ENCODE results near the gene LCAT. TPM values are rescaled to one million over a fixed set of nuclear protein-coding genes. Genes with fewer than 3 reads are reported as not detected.
"Not testable (repeated sequence)": the region's sequence is repeated elsewhere in the genome, so short reads cannot be mapped to it uniquely, and the experiment has no call there.

Gene LCAT
- total RNA-seq, 1 donor from 2014 or later = 73.8 TPM

- Mint-ChIP-seq H3K4me3 (no peak overlapping the region), H3K9me3 (no peaks in the 10 kb centered on the region), H3K36me3 (no peaks in the 10 kb centered on the region), H3K4me1 (no peaks in the 10 kb centered on the region), H3K27ac (no peak overlapping the region), H3K27me3 (ENCODE audit: low read depth) (peaks cover 2% of the 10 kb centered on the region)
- TF ChIP-seq CTCF (IDR thresholded peaks at IDR 0.05; ENCODE audit: unreplicated experiment) = no peak
- no peak for DNase-seq (ENCODE audit: low spot score in 2 of 2, unreplicated experiment in 2 of 2)
Measured at GRCh38 chr16:67977469-67978227, 33.7 kb upstream of the LCAT start.

- H3K4me1 Mint-ChIP-seq = no peaks in the 10 kb centered on the region
- no peak overlapping the region for H3K27ac Mint-ChIP-seq
- no peaks in the 10 kb centered on the region for H3K36me3 Mint-ChIP-seq
- H3K27me3 Mint-ChIP-seq (ENCODE audit: low read depth) = peaks cover 2% of the 10 kb centered on the region
- H3K9me3 Mint-ChIP-seq = no peaks in the 10 kb centered on the region
- no peak for TF ChIP-seq CTCF (IDR thresholded peaks at IDR 0.05; ENCODE audit: unreplicated experiment)
- DNase-seq (ENCODE audit: low spot score in 2 of 2, unreplicated experiment in 2 of 2) = no peak
- no peak overlapping the region for H3K4me3 Mint-ChIP-seq
Measured at GRCh38 chr16:67977005-67977404, 33.1 kb upstream of the LCAT start.

GRCh38 chr16:67976205-67976604, 32.3 kb upstream of the LCAT start:
- H3K9me3 Mint-ChIP-seq = no peaks in the 10 kb centered on the region
- H3K27me3 Mint-ChIP-seq (ENCODE audit: low read depth) = peaks cover 2% of the 10 kb centered on the region
- no peak overlapping the region for H3K4me3 Mint-ChIP-seq
- H3K27ac Mint-ChIP-seq = no peak overlapping the region
- TF ChIP-seq CTCF (IDR thresholded peaks at IDR 0.05; ENCODE audit: unreplicated experiment) = no peak
- no peaks in the 10 kb centered on the region for H3K36me3 Mint-ChIP-seq
- H3K4me1 Mint-ChIP-seq = no peaks in the 10 kb centered on the region
- no peak for DNase-seq (ENCODE audit: low spot score in 2 of 2, unreplicated experiment in 2 of 2)

- Mint-ChIP-seq H3K9me3 (no peaks in the 10 kb centered on the region), H3K4me1 (no peaks in the 10 kb centered on the region), H3K4me3 (no peak overlapping the region), H3K27me3 (ENCODE audit: low read depth) (peaks cover 2% of the 10 kb centered on the region), H3K36me3 (no peaks in the 10 kb centered on the region), H3K27ac (no peak overlapping the region)
- no peak for TF ChIP-seq CTCF (IDR thresholded peaks at IDR 0.05; ENCODE audit: unreplicated experiment)
- no peak for DNase-seq (ENCODE audit: low spot score in 2 of 2, unreplicated experiment in 2 of 2)
Measured at GRCh38 chr16:67975321-67976105, 31.6 kb upstream of the LCAT start.

- H3K4me1 Mint-ChIP-seq; H3K27ac Mint-ChIP-seq; DNase-seq (ENCODE audit: low spot score in 2 of 2, unreplicated experiment in 2 of 2); H3K9me3 Mint-ChIP-seq; H3K4me3 Mint-ChIP-seq; H3K36me3 Mint-ChIP-seq; H3K27me3 Mint-ChIP-seq (ENCODE audit: low read depth): not testable (repeated sequence)
Measured at GRCh38 chr16:67972285-67972684, 28.4 kb upstream of the LCAT start.

GRCh38 chr16:67971111-67971510, 27.2 kb upstream of the LCAT start:
- no peak for DNase-seq (ENCODE audit: low spot score in 2 of 2, unreplicated experiment in 2 of 2)
- Mint-ChIP-seq H3K4me3 (no peak overlapping the region), H3K9me3 (no peaks in the 10 kb centered on the region), H3K27ac (no peak overlapping the region), H3K4me1 (peaks cover 20% of the 10 kb centered on the region), H3K27me3 (ENCODE audit: low read depth) (no peaks in the 10 kb centered on the region), H3K36me3 (no peaks in the 10 kb centered on the region)
- TF ChIP-seq CTCF (IDR thresholded peaks at IDR 0.05; ENCODE audit: unreplicated experiment) = no peak

All from mesothelial cell of epicardium (in vitro differentiated cells).